ENCODE data around the gene TBC1D1.

The TBC1D1 gene

GRCh38 chr4:38100474-38101255 is 209.8 kb downstream of the TBC1D1 start:
- no peak overlapping the region for H3K4me3 ChIP-seq (replicated peaks; ENCODE audit: low read depth, low read length)
- DNase-seq (ENCODE audit: extremely low read depth, low read depth), result no peak
- TF ChIP-seq CTCF (IDR thresholded peaks at IDR 0.05; ENCODE audit: low read depth, low read length, missing control alignments), result no peak

- H3K4me3 ChIP-seq (replicated peaks; ENCODE audit: low read depth, low read length), result no peak overlapping the region
- DNase-seq (ENCODE audit: extremely low read depth, low read depth), result no peak
- TF ChIP-seq CTCF (IDR thresholded peaks at IDR 0.05; ENCODE audit: low read depth, low read length, missing control alignments), result no peak
Measured at GRCh38 chr4:38101563-38101962, 210.7 kb downstream of the TBC1D1 start.

GRCh38 chr4:38102957-38103588 is 212.2 kb downstream of the TBC1D1 start:
- DNase-seq (ENCODE audit: extremely low read depth, low read depth), result no peak
- no peak overlapping the region for H3K4me3 ChIP-seq (replicated peaks; ENCODE audit: low read depth, low read length)
- no peak for TF ChIP-seq CTCF (IDR thresholded peaks at IDR 0.05; ENCODE audit: low read depth, low read length, missing control alignments)

GRCh38 chr4:38105475-38106220 is 214.8 kb downstream of the TBC1D1 start:
- no peak overlapping the region for H3K4me3 ChIP-seq (replicated peaks; ENCODE audit: low read depth, low read length)
- no peak for DNase-seq (ENCODE audit: extremely low read depth, low read depth)
- TF ChIP-seq CTCF (IDR thresholded peaks at IDR 0.05; ENCODE audit: low read depth, low read length, missing control alignments), result no peak

GRCh38 chr4:38106311-38106710 is 215.4 kb downstream of the TBC1D1 start:
- no peak overlapping the region for H3K4me3 ChIP-seq (replicated peaks; ENCODE audit: low read depth, low read length)
- DNase-seq (ENCODE audit: extremely low read depth, low read depth), result no peak
- TF ChIP-seq CTCF (IDR thresholded peaks at IDR 0.05; ENCODE audit: low read depth, low read length, missing control alignments), result no peak

- DNase-seq (ENCODE audit: extremely low read depth, low read depth), result no peak
- H3K4me3 ChIP-seq (replicated peaks; ENCODE audit: low read depth, low read length), result no peak overlapping the region
- TF ChIP-seq CTCF (IDR thresholded peaks at IDR 0.05; ENCODE audit: low read depth, low read length, missing control alignments), result no peak
Measured at GRCh38 chr4:38106886-38107514, 216.1 kb downstream of the TBC1D1 start.
